Measurements from ENCODE around the gene FGFR4. TPM values are rescaled to one million over a fixed set of nuclear protein-coding genes. Genes with fewer than 3 reads are reported as not detected.

Gene FGFR4
- total and polyA plus RNA-seq, 2 donors = 7.2 to 12.8 TPM

DNA sequence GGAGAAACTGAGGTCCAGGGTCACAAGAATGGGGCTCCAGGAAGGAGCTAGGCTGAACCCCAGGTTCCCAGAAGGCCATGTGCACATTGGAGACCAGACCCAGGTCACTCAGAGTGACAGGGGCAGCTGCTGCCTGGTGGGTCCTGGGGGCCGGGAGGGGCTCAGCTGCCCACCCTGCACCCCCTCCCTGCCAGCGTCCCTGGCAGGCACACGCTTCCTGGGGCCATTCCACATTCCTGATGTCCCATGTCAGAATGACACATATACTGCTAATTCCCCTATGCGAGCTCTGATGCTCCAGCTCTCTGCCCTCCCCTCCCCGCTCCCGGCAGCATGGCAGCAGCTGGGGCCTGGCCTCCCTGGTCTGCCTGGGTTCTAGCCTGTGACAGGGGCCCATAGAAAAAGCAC, 14.0 kb downstream of the FGFR4 start:
- no peak overlapping the region for H3K27ac ChIP-seq (ENCODE audit: low read depth)
- WGBS = 40% methylated on average over 6 of the region's 6 CpGs
- no peaks in the 10 kb centered on the region for H3K4me1 ChIP-seq (ENCODE audit: insufficient read depth)
- no peaks in the 10 kb centered on the region for H3K36me3 ChIP-seq (ENCODE audit: insufficient read depth)
- DNase-seq (ENCODE audit: extremely low spot score) = no peak
- no peak overlapping the region for H3K4me3 ChIP-seq (ENCODE audit: low read depth, low read length)

DNA sequence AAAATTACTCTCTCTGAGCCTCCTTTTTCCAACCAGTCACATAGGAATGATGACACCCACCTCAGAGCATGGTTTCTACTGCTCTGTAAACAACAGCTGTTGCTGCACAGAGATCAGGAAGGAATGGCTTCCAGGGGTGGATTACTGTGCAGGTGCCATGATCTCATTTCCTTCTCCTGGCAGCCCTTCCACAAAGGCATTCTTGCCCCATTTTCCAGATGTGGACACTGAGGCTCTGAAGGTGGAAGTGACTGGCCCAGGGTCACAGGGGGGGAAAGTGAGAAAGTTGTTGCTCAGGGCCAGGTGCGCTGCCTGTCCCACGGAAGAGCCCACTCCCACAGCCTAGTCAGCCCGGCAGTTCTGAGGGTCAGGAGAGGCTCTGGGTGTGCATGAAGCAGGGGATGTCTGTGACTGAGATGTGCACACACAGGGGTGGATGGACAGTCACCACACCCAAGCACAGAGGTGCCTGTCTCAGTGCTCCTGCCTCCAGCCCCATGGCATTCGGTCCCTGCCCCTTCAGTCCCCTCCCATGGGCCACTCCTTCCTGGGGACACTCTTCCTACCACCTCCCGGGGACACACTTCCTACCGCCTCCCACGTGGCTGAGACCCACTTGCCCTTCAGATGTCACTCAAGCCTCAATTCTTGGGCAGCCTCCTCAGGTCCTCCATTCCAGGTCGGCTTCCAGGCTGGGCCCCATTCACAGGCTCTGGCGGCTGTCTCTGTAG, 17.0 kb downstream of the FGFR4 start:
- DNase-seq (ENCODE audit: extremely low spot score) = no peak
- 75% methylated on average over 9 of the region's 9 CpGs for WGBS
- Histone ChIP-seq H3K4me1 (ENCODE audit: insufficient read depth) (no peaks in the 10 kb centered on the region), H3K27ac (ENCODE audit: low read depth) (no peak overlapping the region), H3K36me3 (ENCODE audit: insufficient read depth) (no peaks in the 10 kb centered on the region), H3K4me3 (ENCODE audit: low read depth, low read length) (no peak overlapping the region)

DNA sequence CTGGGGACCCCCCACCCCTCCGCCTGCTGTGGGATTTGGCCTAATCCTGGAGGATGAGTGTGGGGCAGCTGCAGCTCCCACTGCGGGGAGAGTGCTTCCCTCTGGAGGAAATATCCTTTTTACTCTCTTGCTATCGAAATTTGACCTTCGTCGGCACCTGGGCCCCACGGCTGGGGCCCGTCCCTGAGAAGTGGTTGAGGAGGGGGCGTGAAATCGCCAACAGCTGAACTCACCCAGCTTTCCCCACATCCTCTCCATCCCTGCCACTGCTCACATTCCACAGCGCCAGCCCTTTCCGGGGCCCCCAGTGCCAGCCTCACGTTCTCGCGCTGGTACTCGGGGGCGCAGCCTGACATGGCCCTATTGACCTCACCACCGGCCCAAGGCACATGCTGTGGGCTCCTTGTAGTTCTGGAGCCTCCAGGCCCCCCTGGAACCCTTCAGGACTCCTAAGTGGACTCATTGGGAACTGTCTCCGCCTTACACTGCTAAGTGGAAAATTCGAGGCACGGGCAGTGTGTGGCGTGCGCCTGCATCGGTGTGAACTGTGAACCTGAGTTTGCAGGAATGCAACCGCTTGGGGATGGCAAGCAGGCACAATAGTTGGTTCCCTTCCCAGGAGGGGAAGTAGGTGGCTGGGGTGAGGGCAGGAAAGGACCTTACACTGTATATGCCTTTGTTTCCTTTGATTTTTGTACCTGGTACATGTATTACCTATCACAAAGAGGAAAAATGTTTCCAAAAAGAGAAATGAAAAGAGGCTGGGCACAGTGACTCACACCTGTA, 19.2 kb downstream of the FGFR4 start:
- no peak overlapping the region for H3K27ac ChIP-seq (ENCODE audit: low read depth)
- DNase-seq (ENCODE audit: extremely low spot score) = no peak
- WGBS = 69% methylated on average over 24 of the region's 24 CpGs

DNA sequence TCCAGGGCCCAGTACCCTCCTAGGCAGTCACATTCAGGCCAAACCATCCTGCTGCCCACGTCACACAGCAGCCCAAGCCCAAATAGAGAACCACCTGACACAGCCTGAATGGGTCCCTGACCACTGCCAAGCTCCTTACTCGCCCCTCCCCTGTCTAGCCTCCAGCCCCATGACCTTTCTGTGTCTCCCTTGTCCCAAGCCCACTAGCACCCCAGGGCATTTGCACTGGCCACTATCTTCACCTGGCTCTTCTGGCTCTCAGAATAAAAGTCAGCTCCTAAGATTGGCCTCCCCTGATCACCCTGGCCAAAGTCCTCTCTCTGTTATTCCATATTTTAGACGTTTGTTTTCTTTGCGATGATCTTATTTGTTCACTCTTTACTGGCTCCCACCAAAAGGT, 20.4 kb downstream of the FGFR4 start:
- WGBS = 86% methylated on average over 4 of the region's 4 CpGs
- H3K36me3 ChIP-seq (ENCODE audit: insufficient read depth) = no peaks in the 10 kb centered on the region
- no peaks in the 10 kb centered on the region for H3K4me1 ChIP-seq (ENCODE audit: insufficient read depth)
- no peak overlapping the region for H3K4me3 ChIP-seq (ENCODE audit: low read depth, low read length)
- H3K27ac ChIP-seq (ENCODE audit: low read depth) = no peak overlapping the region
- DNase-seq (ENCODE audit: extremely low spot score) = no peak

More for the DNA sequence above, 19.2 kb downstream of the FGFR4 start:
- Histone ChIP-seq H3K36me3 (ENCODE audit: insufficient read depth) (no peaks in the 10 kb centered on the region), H3K4me1 (ENCODE audit: insufficient read depth) (no peaks in the 10 kb centered on the region), H3K4me3 (ENCODE audit: low read depth, low read length) (no peak overlapping the region)

DNA sequence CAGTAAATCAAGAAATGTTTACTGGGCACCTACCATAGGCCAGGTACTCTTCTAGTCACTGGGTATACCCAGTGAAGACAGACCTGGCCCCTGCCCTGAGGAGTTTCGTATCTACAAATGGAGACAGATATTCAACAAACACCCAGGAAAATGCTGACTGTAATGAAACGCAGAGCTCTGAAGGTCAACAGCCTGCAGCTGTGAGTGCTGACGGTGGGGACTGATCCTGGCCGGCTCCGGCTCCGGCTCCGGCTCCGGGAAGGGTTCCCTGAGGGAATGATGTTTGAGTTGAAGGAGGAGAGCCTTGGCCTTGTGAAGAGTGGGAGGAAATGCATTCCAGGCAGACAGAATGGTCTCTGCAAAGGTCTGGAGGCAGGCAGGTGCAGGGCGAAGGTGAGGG, 23.1 kb downstream of the FGFR4 start:
- Histone ChIP-seq H3K4me3 (ENCODE audit: low read depth, low read length) (no peak overlapping the region), H3K27ac (ENCODE audit: low read depth) (no peak overlapping the region), H3K4me1 (ENCODE audit: insufficient read depth) (no peaks in the 10 kb centered on the region), H3K36me3 (ENCODE audit: insufficient read depth) (no peaks in the 10 kb centered on the region)
- WGBS = 45% methylated on average over 9 of the region's 9 CpGs
- DNase-seq (ENCODE audit: extremely low spot score) = no peak

DNA sequence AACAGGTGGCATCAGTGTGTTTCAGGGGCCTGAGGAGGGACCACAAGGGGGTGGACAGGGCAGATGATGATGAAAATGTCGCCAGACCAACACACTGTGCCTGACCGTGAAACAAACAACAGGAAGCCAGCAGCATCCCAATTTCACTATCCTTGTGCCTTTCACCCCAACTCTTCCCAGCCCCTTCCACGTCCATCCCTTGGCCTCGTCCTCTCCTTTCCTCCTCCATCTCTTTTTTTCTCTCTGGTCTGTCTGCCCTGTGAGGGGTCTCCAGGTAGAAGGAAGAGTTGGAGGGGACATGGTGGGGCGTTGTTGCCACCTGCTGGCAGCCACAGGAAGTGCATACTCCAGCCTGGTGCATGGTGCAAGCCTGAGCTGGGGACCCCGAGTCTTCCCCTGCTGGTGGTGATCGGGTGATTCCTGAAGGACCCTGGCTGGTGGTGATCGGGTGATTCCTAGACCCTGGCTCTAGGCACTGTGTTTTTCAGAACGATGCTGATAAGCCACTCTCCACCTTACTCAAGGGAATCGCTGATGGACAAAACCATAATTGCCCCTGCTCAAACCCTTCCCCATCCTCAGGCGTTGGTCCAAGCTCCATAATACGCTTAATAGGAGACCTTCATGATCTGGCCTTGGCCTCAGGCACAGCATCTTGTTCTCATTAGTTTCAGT, 25.1 kb downstream of the FGFR4 start:
- DNase-seq (ENCODE audit: extremely low spot score) = no peak

DNA sequence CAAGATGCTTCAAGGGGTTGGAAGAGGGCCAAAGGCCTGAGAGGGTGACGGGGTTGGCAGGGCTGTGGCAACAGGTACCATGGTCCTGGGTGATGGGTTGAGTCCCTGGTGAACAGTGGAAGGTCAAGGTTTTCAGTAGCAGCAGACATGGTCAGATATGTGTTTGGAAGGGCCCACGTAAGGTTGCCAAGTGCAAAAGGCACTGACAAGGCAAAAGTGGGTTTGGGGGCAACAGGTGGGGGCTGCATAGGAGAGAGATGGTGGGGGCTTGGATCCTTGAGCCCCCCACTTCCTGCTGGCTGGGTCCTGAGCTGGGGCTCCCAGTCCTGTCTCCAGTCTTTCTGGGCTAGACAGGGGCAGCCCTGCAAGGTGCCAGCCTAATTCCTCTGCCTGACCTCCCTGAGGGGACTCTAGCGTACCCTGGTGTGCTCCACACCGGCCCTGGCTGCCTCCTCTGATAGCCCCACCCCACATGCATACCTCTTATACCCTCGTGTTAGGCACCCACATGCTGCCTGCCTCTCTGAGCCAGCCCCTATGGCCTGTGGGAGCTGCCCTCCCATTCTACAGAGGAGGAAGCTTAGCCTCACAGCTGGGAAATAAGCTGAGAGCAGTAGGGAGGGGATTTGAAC, 26.0 kb downstream of the FGFR4 start:
- H3K4me1 ChIP-seq (ENCODE audit: insufficient read depth) = no peaks in the 10 kb centered on the region
- H3K27ac ChIP-seq (ENCODE audit: low read depth) = no peak overlapping the region
- no peak for DNase-seq (ENCODE audit: extremely low spot score)
- no peak overlapping the region for H3K4me3 ChIP-seq (ENCODE audit: low read depth, low read length)
- 77% methylated on average over 5 of the region's 5 CpGs for WGBS
- no peaks in the 10 kb centered on the region for H3K36me3 ChIP-seq (ENCODE audit: insufficient read depth)

More for the DNA sequence above, 25.1 kb downstream of the FGFR4 start:
- H3K4me3 ChIP-seq (ENCODE audit: low read depth, low read length) = no peak overlapping the region
- no peaks in the 10 kb centered on the region for H3K4me1 ChIP-seq (ENCODE audit: insufficient read depth)
- 26% methylated on average over 12 of the region's 12 CpGs for WGBS
- H3K36me3 ChIP-seq (ENCODE audit: insufficient read depth) = no peaks in the 10 kb centered on the region
- no peak overlapping the region for H3K27ac ChIP-seq (ENCODE audit: low read depth)

DNA sequence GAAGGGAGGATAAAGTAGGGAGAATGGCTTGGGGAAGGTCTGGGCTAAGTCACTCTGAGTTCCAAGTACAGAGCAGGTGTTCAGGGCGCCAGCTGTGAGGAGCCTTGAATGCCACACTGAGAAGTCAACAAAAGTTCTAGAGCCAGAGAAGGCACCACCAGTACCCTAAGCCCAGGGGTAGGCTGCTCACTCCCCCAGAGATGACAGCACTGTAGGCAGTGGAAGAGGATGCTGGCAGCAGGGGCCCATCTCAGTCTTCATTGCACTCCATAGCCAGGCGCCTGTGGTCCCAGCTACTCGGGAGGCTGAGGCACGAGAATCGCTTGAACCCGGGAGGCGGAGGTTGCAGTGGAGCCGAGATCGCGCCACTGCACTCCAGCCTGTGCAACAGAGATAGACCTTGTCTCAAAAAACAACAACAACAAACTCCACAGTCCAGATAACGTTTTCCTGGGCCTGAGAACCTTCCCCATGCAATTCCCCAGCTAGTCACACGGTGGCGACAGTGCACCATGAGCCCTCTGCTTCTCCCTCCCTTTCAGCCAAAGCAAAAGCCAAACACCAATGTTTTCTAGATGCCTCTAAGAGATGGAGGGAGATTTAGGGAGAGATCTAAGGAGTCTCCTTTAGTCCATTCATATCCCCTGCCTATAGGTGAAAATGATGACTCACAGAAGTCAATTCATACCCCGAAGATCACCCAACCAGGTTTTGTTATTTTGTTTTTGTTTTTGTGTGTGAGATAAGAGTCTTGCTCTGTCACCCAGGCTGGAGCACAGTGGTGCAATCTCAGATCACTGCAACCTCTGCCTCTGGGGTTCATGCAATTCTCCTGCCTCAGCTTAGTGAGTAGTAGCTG, 27.1 kb downstream of the FGFR4 start:
- no peak overlapping the region for H3K27ac ChIP-seq (ENCODE audit: low read depth)
- no peak overlapping the region for H3K4me3 ChIP-seq (ENCODE audit: low read depth, low read length)
- WGBS = 17% methylated on average over 14 of the region's 14 CpGs
- peak; percentile 45 for DNase-seq (ENCODE audit: extremely low spot score)
- no peaks in the 10 kb centered on the region for H3K36me3 ChIP-seq (ENCODE audit: insufficient read depth)
- H3K4me1 ChIP-seq (ENCODE audit: insufficient read depth) = no peaks in the 10 kb centered on the region

DNA sequence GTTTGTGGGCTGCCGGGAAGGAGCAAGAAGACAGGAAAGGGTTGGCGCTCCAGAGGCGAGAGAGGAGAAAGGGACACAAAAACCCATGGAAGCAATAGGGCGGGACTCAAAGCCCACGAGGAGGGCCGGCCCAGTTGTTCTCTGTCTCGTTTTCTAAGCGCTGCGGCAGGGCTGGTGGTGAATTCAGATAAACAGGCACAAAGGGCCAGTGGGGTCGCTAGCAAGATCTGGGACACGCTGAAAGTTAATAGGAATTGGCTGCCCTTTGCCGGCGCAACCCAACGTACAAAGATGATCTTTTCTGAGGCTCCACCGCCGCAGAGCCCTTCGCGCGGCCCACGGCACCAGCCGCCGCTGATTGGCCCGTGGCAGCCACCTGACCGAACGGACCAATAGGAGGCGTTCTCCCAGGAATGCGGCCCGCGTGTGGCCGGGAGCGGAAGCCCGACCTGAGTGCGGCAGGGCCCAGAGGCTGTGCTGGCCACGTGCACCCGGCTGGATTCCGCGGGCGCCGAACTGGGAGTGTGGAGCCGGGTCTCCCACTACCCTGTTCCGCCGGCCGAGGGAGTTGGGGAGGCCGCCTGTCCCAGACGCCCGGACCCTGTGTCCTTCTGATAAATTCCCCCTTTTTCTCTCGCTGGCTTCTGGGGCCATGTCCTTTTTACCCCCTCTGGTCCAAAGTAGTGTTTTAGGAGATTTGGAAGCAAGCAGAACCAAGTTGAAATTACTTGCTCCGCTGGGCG, 30.1 kb downstream of the FGFR4 start:
- 22% methylated on average over 49 of the region's 49 CpGs for WGBS
- Histone ChIP-seq H3K4me3 (ENCODE audit: low read depth, low read length) (no peak overlapping the region), H3K4me1 (ENCODE audit: insufficient read depth) (no peaks in the 10 kb centered on the region), H3K36me3 (ENCODE audit: insufficient read depth) (no peaks in the 10 kb centered on the region), H3K27ac (ENCODE audit: low read depth) (no peak overlapping the region)
- peak; percentile 64 for DNase-seq (ENCODE audit: extremely low spot score)

DNA sequence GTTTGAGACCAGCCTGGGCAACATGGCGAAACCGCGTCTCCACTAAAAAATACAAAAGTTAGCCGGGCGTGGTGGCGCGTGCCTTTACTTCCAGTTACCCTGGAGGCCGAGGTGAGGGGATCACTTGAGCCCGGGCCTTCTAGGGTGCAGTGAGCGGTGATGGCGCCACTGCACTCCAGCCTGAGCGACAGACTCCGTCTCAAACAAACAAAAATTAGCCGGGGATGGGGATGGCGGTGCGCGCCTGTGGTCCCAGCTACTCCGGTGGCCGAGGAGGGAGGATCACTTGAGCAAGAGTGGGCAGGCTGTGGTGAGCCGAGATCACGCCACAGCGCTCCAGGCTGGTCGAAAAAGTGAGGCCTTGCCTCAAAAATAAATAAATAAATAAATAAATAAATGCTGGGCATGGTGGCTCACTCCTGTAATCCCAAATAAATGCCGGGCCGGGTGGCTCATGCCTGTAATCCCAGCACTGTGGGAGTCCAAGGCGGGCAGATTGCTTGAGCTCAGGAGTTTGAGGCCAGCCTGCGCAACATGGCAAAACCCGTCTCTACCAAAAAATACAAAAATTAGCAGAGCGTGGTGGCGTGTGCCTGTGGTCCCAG, 30.8 kb downstream of the FGFR4 start:
- no peak overlapping the region for H3K4me3 ChIP-seq (ENCODE audit: low read depth, low read length)

DNA sequence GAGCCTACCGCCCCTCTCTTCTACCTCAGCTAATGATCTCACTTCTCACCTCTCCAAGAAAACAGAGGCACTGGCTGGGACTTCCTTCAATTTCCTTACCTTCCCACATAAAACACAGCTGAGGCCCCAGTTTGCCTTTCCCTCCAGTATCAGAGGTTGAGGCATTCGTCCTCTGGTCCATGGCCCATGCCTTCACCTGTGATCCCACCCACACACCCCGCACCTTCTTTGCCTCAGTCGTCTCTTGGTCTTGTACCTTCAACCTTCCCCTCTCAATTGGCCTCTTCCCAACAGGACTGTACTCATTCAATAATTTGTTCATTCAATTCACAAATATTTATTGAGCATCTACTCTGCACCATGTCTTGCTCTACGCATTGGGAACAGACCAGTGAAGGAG, 35.9 kb downstream of the FGFR4 start:
- no peaks in the 10 kb centered on the region for H3K4me1 ChIP-seq (ENCODE audit: insufficient read depth)
- no peak for DNase-seq (ENCODE audit: extremely low spot score)
- 95% methylated on average over 5 of the region's 5 CpGs for WGBS
- H3K36me3 ChIP-seq (ENCODE audit: insufficient read depth) = no peaks in the 10 kb centered on the region
- H3K4me3 ChIP-seq (ENCODE audit: low read depth, low read length) = no peak overlapping the region
- H3K27ac ChIP-seq (ENCODE audit: low read depth) = no peak overlapping the region

More for the DNA sequence above, 30.8 kb downstream of the FGFR4 start:
- H3K4me1 ChIP-seq (ENCODE audit: insufficient read depth) = no peaks in the 10 kb centered on the region
- H3K27ac ChIP-seq (ENCODE audit: low read depth) = no peak overlapping the region
- DNase-seq (ENCODE audit: extremely low spot score) = no peak
- 97% methylated on average over 30 of the region's 30 CpGs for WGBS
- no peaks in the 10 kb centered on the region for H3K36me3 ChIP-seq (ENCODE audit: insufficient read depth)

Measured in urinary bladder (tissue), 4 donors.